GM12878 (cell line): Measurements from ENCODE around the gene MCOLN2. TPM values are rescaled to one million over a fixed set of nuclear protein-coding genes. Genes with fewer than 3 reads are reported as not detected.
A peak's percentile ranks its signal among the peaks of the same experiment; 100 is the strongest.

Experiments
- BACH1 ChIP-seq: fragments of 450-650 bp; IDR thresholded peaks from 2 replicates; pipeline ENCODE4 v1.6.1; 2017; ENCODE audit warnings: mild to moderate bottlenecking, borderline replicate concordance
- CHD4 ChIP-seq: fragments of 200-600 bp; sonication (generic); IDR thresholded peaks from 2 replicates; pipeline ENCODE4 v1.6.1; 2016; ENCODE audit warnings: mild to moderate bottlenecking
- FOS ChIP-seq: IDR thresholded peaks from 3 replicates; pipeline ENCODE4 v1.6.1; 2011; ENCODE audit warnings: borderline replicate concordance; ENCODE audit not compliant: insufficient read length; ENCODE audit errors: extremely low read depth
- HDAC2 ChIP-seq: fragments of 200-600 bp; sonication (generic); IDR thresholded peaks from 2 replicates; pipeline ENCODE4 v1.6.1; 2017
- HDGF ChIP-seq: fragments of 450-650 bp; IDR thresholded peaks from 2 replicates; pipeline ENCODE4 v1.6.1; 2016; ENCODE audit warnings: antibody characterized with exemption
- IRF4 ChIP-seq: IDR thresholded peaks from 2 replicates; pipeline ENCODE4 v1.6.1; 2011; ENCODE audit warnings: low read depth, low read length
- KAT2A ChIP-seq: conservative IDR thresholded peaks from 2 replicates; pipeline ENCODE4 v1.6.1; 2011; ENCODE audit warnings: low read depth, low read length; ENCODE audit not compliant: control insufficient read depth
- KDM1A ChIP-seq: fragments of 200-600 bp; sonication (generic); IDR thresholded peaks from 2 replicates; pipeline ENCODE4 v1.6.1; 2016; ENCODE audit warnings: borderline replicate concordance
- LARP7 ChIP-seq: fragments of 450-650 bp; IDR thresholded peaks from 2 replicates; pipeline ENCODE4 v1.6.1; 2017; ENCODE audit warnings: mild to moderate bottlenecking
- MXI1 ChIP-seq: fragments of 150-350 bp; IDR thresholded peaks from 2 replicates; pipeline ENCODE4 v1.6.1; 2011; ENCODE audit warnings: low read depth, mild to moderate bottlenecking, inconsistent platforms, low read length, improper control_type of control experiment
- MYC ChIP-seq: IDR thresholded peaks from 2 replicates; pipeline ENCODE4 v1.6.1; 2011; ENCODE audit warnings: mild to moderate bottlenecking, low read length, moderate library complexity, inconsistent platforms; ENCODE audit not compliant: insufficient read depth, insufficient replicate concordance, insufficient read length, severe bottlenecking
- NR2C1 ChIP-seq: fragments of 450-650 bp; IDR thresholded peaks from 2 replicates; pipeline ENCODE4 v1.6.1; 2017; ENCODE audit warnings: antibody characterized with exemption, mild to moderate bottlenecking, moderate library complexity
- RB1 ChIP-seq: fragments of 450-650 bp; formaldehyde crosslinking; IDR thresholded peaks from 2 replicates; pipeline ENCODE4 v1.6.1; 2017; ENCODE audit warnings: mild to moderate bottlenecking, borderline replicate concordance
- RFX5 ChIP-seq: IDR thresholded peaks from 2 replicates; pipeline ENCODE4 v1.6.1; 2011; ENCODE audit warnings: low read depth, low read length, improper control_type of control experiment
- SMAD1 ChIP-seq: fragments of 450-650 bp; IDR thresholded peaks from 2 replicates; pipeline ENCODE4 v1.6.1; 2018; ENCODE audit warnings: mild to moderate bottlenecking, low read depth; ENCODE audit not compliant: partially characterized antibody
- SMC3 ChIP-seq: IDR thresholded peaks from 2 replicates; pipeline ENCODE4 v1.6.1; 2011; ENCODE audit warnings: low read length, improper control_type of control experiment, borderline replicate concordance
- ZBED1 ChIP-seq: IDR thresholded peaks from 2 replicates; pipeline ENCODE4 v1.6.1; 2016; ENCODE audit warnings: borderline replicate concordance
- ZZZ3 ChIP-seq: IDR thresholded peaks from 2 replicates; pipeline ENCODE4 v1.6.1; 2011; ENCODE audit warnings: low read depth; ENCODE audit not compliant: control insufficient read depth, insufficient read length
- polyA plus RNA-seq, 11 experiments: library from polyadenylated mRNA; depleted of rRNA in 4 of 11; unstranded in 6 of 11; stranded (reverse) in 5 of 11; fragments of >200 nt; fragmentation: Nextera tagmentation in 4 of 11; fragmentation: Illumina TruSeq in 1 of 11; extraction: Ambion mirVana in 4 of 11; extraction: Trizol in 1 of 11; gene quantifications; 1 replicate in 1 of 11; 2 replicates in 10 of 11; pipeline versions ENCODE4 v1.2.1 to v1.2.3, GENCODE V29; 2011 to 2016; ENCODE audit warnings: inconsistent platforms in 2 of 11, missing spikeins in 2 of 11, low read depth in 1 of 11
- total RNA-seq, 4 experiments: library from RNA; depleted of rRNA in 3 of 4; stranded (reverse); fragments of >200 nt in 3 of 4; fragmentation: Illumina TruSeq in 1 of 4; extraction: Trizol in 1 of 4; gene quantifications; 2 replicates each; pipeline versions ENCODE4 v1.2.1 to v1.2.3, GENCODE V29; 2013 to 2021
- TF ChIP-seq, protein P1 (sequence below): fragments of 150-350 bp; IDR thresholded peaks from 2 replicates; pipeline ENCODE4 v1.6.1; 2016; ENCODE audit warnings: low read depth, low read length
- TF ChIP-seq, protein P2 (sequence below): fragments of 450-650 bp; IDR thresholded peaks from 2 replicates; pipeline ENCODE4 v1.6.1; 2017; ENCODE audit warnings: mild to moderate bottlenecking
- TF ChIP-seq, protein P3 (sequence below): fragments of 450-650 bp; IDR thresholded peaks from 2 replicates; pipeline ENCODE4 v1.6.1; 2016; ENCODE audit warnings: mild to moderate bottlenecking, moderate library complexity, borderline replicate concordance
- TF ChIP-seq, protein P4 (sequence below): IDR thresholded peaks from 2 replicates; pipeline ENCODE4 v1.6.1; 2012; ENCODE audit warnings: low read depth, low read length, improper control_type of control experiment

MCOLN2 gene
- total and polyA plus RNA-seq, 10 of the 15 experiments (the other 5 are each of a cell fraction or from before 2014, with no cell fraction given) = 25.9 to 233 (median 109) TPM

DNA sequence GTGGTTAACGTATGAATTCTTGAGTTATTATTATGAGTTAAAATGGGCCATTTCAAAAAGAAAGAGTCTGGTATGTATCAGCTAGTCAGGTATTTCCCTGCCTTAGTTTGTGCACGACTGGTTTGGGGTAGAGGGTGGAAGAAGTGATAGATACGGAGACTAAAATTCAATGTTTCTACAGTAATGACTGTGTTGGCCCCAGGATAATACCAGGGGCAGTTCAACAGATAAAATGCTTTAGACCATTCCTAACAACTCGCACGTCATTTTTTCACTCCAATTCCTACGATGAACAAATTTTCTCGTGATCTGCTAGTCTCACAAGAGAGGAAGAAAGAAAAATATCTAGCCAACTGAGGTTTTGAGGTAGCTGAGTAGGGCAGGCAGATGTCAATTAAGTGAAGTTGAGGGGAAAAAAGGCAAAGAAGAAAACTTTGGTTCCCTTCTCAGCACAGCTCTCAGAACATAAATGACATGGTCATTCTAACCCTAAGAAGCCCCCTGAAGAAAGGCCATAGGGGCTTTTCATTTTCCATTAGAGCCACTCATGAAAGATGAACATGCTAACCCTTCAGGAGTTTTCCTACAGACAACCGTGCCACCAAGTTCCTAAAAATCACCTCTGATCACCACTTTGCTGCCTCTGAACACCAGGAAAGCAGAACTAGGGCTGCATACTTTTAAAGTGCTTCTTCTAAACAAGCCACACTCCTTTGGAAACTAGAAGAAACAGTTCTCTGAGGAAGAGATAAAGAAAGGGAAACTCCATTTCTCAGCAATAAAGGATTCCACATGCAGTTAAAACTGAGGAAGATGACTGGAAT is 5.6 kb downstream of the MCOLN2 start (continued):
- TF ChIP-seq, protein P1, sequence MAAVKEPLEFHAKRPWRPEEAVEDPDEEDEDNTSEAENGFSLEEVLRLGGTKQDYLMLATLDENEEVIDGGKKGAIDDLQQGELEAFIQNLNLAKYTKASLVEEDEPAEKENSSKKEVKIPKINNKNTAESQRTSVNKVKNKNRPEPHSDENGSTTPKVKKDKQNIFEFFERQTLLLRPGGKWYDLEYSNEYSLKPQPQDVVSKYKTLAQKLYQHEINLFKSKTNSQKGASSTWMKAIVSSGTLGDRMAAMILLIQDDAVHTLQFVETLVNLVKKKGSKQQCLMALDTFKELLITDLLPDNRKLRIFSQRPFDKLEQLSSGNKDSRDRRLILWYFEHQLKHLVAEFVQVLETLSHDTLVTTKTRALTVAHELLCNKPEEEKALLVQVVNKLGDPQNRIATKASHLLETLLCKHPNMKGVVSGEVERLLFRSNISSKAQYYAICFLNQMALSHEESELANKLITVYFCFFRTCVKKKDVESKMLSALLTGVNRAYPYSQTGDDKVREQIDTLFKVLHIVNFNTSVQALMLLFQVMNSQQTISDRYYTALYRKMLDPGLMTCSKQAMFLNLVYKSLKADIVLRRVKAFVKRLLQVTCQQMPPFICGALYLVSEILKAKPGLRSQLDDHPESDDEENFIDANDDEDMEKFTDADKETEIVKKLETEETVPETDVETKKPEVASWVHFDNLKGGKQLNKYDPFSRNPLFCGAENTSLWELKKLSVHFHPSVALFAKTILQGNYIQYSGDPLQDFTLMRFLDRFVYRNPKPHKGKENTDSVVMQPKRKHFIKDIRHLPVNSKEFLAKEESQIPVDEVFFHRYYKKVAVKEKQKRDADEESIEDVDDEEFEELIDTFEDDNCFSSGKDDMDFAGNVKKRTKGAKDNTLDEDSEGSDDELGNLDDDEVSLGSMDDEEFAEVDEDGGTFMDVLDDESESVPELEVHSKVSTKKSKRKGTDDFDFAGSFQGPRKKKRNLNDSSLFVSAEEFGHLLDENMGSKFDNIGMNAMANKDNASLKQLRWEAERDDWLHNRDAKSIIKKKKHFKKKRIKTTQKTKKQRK = no peak
- TF ChIP-seq ZZZ3 = no peak
- no peak for TF ChIP-seq LARP7
- no peak for TF ChIP-seq KAT2A
- no peak for TF ChIP-seq RB1
- TF ChIP-seq RFX5 = no peak
- TF ChIP-seq HDAC2 = no peak
- peak; percentile 66; the same call in 1 of the 2 replicates for TF ChIP-seq IRF4
- no peak for TF ChIP-seq HDGF
- no peak for TF ChIP-seq BACH1
- TF ChIP-seq, protein P2, sequence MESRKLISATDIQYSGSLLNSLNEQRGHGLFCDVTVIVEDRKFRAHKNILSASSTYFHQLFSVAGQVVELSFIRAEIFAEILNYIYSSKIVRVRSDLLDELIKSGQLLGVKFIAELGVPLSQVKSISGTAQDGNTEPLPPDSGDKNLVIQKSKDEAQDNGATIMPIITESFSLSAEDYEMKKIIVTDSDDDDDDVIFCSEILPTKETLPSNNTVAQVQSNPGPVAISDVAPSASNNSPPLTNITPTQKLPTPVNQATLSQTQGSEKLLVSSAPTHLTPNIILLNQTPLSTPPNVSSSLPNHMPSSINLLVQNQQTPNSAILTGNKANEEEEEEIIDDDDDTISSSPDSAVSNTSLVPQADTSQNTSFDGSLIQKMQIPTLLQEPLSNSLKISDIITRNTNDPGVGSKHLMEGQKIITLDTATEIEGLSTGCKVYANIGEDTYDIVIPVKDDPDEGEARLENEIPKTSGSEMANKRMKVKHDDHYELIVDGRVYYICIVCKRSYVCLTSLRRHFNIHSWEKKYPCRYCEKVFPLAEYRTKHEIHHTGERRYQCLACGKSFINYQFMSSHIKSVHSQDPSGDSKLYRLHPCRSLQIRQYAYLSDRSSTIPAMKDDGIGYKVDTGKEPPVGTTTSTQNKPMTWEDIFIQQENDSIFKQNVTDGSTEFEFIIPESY = no peak
- no peak for TF ChIP-seq SMAD1
- TF ChIP-seq NR2C1 = no peak
- no peak for TF ChIP-seq KDM1A
- TF ChIP-seq, protein P3, sequence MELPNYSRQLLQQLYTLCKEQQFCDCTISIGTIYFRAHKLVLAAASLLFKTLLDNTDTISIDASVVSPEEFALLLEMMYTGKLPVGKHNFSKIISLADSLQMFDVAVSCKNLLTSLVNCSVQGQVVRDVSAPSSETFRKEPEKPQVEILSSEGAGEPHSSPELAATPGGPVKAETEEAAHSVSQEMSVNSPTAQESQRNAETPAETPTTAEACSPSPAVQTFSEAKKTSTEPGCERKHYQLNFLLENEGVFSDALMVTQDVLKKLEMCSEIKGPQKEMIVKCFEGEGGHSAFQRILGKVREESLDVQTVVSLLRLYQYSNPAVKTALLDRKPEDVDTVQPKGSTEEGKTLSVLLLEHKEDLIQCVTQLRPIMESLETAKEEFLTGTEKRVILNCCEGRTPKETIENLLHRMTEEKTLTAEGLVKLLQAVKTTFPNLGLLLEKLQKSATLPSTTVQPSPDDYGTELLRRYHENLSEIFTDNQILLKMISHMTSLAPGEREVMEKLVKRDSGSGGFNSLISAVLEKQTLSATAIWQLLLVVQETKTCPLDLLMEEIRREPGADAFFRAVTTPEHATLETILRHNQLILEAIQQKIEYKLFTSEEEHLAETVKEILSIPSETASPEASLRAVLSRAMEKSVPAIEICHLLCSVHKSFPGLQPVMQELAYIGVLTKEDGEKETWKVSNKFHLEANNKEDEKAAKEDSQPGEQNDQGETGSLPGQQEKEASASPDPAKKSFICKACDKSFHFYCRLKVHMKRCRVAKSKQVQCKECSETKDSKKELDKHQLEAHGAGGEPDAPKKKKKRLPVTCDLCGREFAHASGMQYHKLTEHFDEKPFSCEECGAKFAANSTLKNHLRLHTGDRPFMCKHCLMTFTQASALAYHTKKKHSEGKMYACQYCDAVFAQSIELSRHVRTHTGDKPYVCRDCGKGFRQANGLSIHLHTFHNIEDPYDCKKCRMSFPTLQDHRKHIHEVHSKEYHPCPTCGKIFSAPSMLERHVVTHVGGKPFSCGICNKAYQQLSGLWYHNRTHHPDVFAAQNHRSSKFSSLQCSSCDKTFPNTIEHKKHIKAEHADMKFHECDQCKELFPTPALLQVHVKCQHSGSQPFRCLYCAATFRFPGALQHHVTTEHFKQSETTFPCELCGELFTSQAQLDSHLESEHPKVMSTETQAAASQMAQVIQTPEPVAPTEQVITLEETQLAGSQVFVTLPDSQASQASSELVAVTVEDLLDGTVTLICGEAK = no peak
- TF ChIP-seq ZBED1 = no peak
- no peak for TF ChIP-seq CHD4
- no peak for TF ChIP-seq SMC3
- TF ChIP-seq MYC = no peak
- no peak for TF ChIP-seq FOS
- TF ChIP-seq MXI1 = no peak
- TF ChIP-seq, protein P4, sequence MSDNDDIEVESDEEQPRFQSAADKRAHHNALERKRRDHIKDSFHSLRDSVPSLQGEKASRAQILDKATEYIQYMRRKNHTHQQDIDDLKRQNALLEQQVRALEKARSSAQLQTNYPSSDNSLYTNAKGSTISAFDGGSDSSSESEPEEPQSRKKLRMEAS = no peak
